GM21723 (cell line): ENCODE measurements around the gene CENPVL1.
A peak's percentile ranks its signal among the peaks of the same experiment; 100 is the strongest.
"Not testable (repeated sequence)": the region's sequence is repeated elsewhere in the genome, so short reads cannot be mapped to it uniquely, and the experiment has no call there.

Source experiments
- ATAC-seq: cut with Tn5 transposase; IDR thresholded peaks from one replicate; pipeline ENCODE4 v1.9.1; 2021; ENCODE audit warnings: mild to moderate bottlenecking, moderate library complexity; ENCODE audit not compliant: unreplicated experiment

The CENPVL1 gene

GRCh38 chrX:51710277-51711164, at the start of gene CENPVL1:
CENPVL1 (plus strand) TSS chrX:51710512; CDS start chrX:51710512, 0 bp downstream.
- not testable (repeated sequence) for ATAC-seq

GRCh38 chrX:51665981-51666380, 44.3 kb upstream of the CENPVL1 start:
- no peak for ATAC-seq

- not testable (repeated sequence) for ATAC-seq
Observed at GRCh38 chrX:51679689-51680433, 30.5 kb upstream of the CENPVL1 start.

- not testable (repeated sequence) for ATAC-seq
Observed at GRCh38 chrX:51681808-51682719, 28.2 kb upstream of the CENPVL1 start.

- not testable (repeated sequence) for ATAC-seq
Observed at GRCh38 chrX:51682720-51683062, 27.6 kb upstream of the CENPVL1 start, which contains the start of gene CENPVL2. CENPVL2 (minus strand) TSS chrX:51682831; CDS start chrX:51682831, 0 bp downstream.

- ATAC-seq: no peak
Observed at GRCh38 chrX:51694254-51694653, 16.1 kb upstream of the CENPVL1 start.

GRCh38 chrX:51697397-51697796, 12.9 kb upstream of the CENPVL1 start:
- no peak for ATAC-seq

- not testable (repeated sequence) for ATAC-seq
Observed at GRCh38 chrX:51712943-51713647, 2.8 kb downstream of the CENPVL1 start.

GRCh38 chrX:51728202-51728601, 17.9 kb downstream of the CENPVL1 start:
- ATAC-seq: no peak

GRCh38 chrX:51737091-51737490, 26.8 kb downstream of the CENPVL1 start:
- ATAC-seq: no peak

GRCh38 chrX:51742586-51742985, 32.3 kb downstream of the CENPVL1 start:
- ATAC-seq: no peak

- ATAC-seq: peak; percentile 92
Observed at GRCh38 chrX:51743179-51743957, 33.1 kb downstream of the CENPVL1 start, which contains the start of gene GSPT2. GSPT2 (plus strand) TSS chrX:51743442; CDS start chrX:51743627, 185 bp downstream.

- ATAC-seq: no peak
Observed at GRCh38 chrX:51747671-51748070, 37.4 kb downstream of the CENPVL1 start.

- ATAC-seq: no peak
Observed at GRCh38 chrX:51759055-51759839, 48.9 kb downstream of the CENPVL1 start.

- no peak for ATAC-seq
Observed at GRCh38 chrX:51760657-51761056, 50.3 kb downstream of the CENPVL1 start.
